Prostate gland (tissue), 2 donors: ENCODE data around the gene ZBTB21. TPM values are rescaled to one million over a fixed set of nuclear protein-coding genes. Genes with fewer than 3 reads are reported as not detected.

Source experiments
- DNase-seq: peaks from one replicate; pipeline ENCODE4 v3.0.0-alpha.2; 2019; ENCODE audit warnings: low spot score
- H3K27ac ChIP-seq, 2 donors: fragments of 200-600 bp; sonication (generic); 2 replicates each; pipeline ENCODE4 v1.5.1; 2017 to 2019
- H3K27me3 ChIP-seq: fragments of 200-600 bp; sonication (generic); replicated peaks from 2 replicates; pipeline ENCODE4 v1.5.1; 2019; ENCODE audit not compliant: insufficient read depth
- H3K36me3 ChIP-seq, 2 donors: fragments of 200-600 bp; sonication (generic); 1 replicate in 1 of 2; 2 replicates in 1 of 2; pipeline versions ENCODE4 v1.5.1 to v1.8.1; 2017 to 2019
- H3K4me1 ChIP-seq: fragments of 200-600 bp; sonication (generic); replicated peaks from 2 replicates; pipeline ENCODE4 v1.5.1; 2019
- H3K4me3 ChIP-seq, 2 donors: fragments of 200-600 bp; sonication (generic); 2 replicates each; pipeline ENCODE4 v1.5.1; 2017 to 2019
- H3K9me3 ChIP-seq: fragments of 200-600 bp; sonication (generic); 2 replicates; pipeline ENCODE4 v1.5.1; 2017
- CTCF ChIP-seq, 4 experiments: fragments of 200-600 bp in 2 of 4; fragments of 450-650 bp in 2 of 4; sonication (generic) in 2 of 4; IDR thresholded peaks; 1 replicate in 3 of 4; 2 replicates in 1 of 4; pipeline ENCODE4 v1.5.1; 2016 to 2019; ENCODE audit warnings: antibody characterized with exemption in 4 of 4, mild to moderate bottlenecking in 2 of 4, moderate library complexity in 2 of 4
- POLR2A ChIP-seq: fragments of 450-650 bp; IDR thresholded peaks from one replicate; pipeline ENCODE4 v1.6.1; 2016; ENCODE audit warnings: antibody characterized with exemption, mild to moderate bottlenecking
- POLR2AphosphoS5 ChIP-seq: sonication (generic); formaldehyde crosslinking; IDR thresholded peaks from one replicate; pipeline ENCODE4 v1.6.1; 2017; ENCODE audit warnings: antibody characterized with exemption
- WGBS: methylation state at CpG from one replicate; pipeline ENCODE4 v1.1.5; 2018; 5-methylcytosine and 5-hydroxymethylcytosine counted together
- intact Hi-C: fragments of 100-400 bp; cut with DNase I; formaldehyde crosslinking; loops from one replicate; pipeline ENCODE4 v1.14.2; 2022
- total RNA-seq, 2 donors: library from RNA; depleted of rRNA; stranded (reverse); fragments of >200 nt; gene quantifications; one replicate each; pipeline ENCODE4 v1.1.0, GENCODE V29; 2016

The ZBTB21 gene
- total RNA-seq, 2 donors from 2014 or later: 12.3 to 13.6 TPM

GRCh38 chr21:42043961-42044360, 33.8 kb upstream of the ZBTB21 start:
- Histone ChIP-seq H3K27me3 (no peaks in the 10 kb centered on the region), H3K4me3 (no peak overlapping the region), H3K36me3 (no peaks in the 10 kb centered on the region), H3K9me3 (no peaks in the 10 kb centered on the region), H3K27ac (no peak overlapping the region), H3K4me1 (no peaks in the 10 kb centered on the region)
- intact Hi-C loops: no loop called here
- WGBS: 96% methylated on average over 17 of the region's 17 CpGs
- TF ChIP-seq CTCF (IDR thresholded peaks at IDR 0.05) (no peak), POLR2A (no peak), POLR2AphosphoS5 (no peak)
- no peak for DNase-seq

GRCh38 chr21:42043201-42043895, 33.2 kb upstream of the ZBTB21 start:
- Histone ChIP-seq H3K36me3 (no peaks in the 10 kb centered on the region), H3K27me3 (no peaks in the 10 kb centered on the region), H3K4me3 (no peak overlapping the region), H3K9me3 (no peaks in the 10 kb centered on the region), H3K27ac (no peak overlapping the region), H3K4me1 (no peaks in the 10 kb centered on the region)
- TF ChIP-seq POLR2A: no peak
- no peak for TF ChIP-seq POLR2AphosphoS5
- no peak for TF ChIP-seq CTCF (IDR thresholded peaks at IDR 0.05)
- intact Hi-C loops: no loop called here
- 86% methylated on average over 16 of the region's 16 CpGs for WGBS
- no peak for DNase-seq

DNA sequence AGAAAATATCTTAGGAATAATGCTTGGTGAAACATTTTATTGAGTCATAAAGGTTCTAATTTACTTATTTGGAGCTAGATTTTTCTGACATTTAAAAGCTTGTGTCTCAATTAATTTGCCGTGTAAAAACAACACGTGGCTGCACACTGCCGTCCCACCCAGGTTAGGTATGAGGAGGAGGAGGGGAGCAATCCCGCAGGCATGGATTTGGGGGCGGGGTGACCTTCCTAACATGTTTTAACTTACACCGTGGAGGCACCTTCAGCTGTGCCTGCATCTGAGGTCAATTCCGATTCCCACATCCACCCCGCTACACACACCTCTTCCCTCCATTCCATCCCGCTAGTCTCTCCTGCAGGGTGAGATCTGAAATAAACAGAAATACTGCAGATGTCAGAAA, 32.5 kb upstream of the ZBTB21 start:
- DNase-seq: no peak
- intact Hi-C loops: no loop called here
- H3K9me3 ChIP-seq: no peaks in the 10 kb centered on the region
- TF ChIP-seq CTCF (IDR thresholded peaks at IDR 0.05) (no peak), POLR2A (no peak), POLR2AphosphoS5 (no peak)
- H3K4me1 ChIP-seq: no peaks in the 10 kb centered on the region
- H3K4me3 ChIP-seq: no peak overlapping the region
- H3K27ac ChIP-seq: no peak overlapping the region
- no peaks in the 10 kb centered on the region for H3K36me3 ChIP-seq
- no peaks in the 10 kb centered on the region for H3K27me3 ChIP-seq
- 48% methylated on average over 9 of the region's 9 CpGs for WGBS

DNA sequence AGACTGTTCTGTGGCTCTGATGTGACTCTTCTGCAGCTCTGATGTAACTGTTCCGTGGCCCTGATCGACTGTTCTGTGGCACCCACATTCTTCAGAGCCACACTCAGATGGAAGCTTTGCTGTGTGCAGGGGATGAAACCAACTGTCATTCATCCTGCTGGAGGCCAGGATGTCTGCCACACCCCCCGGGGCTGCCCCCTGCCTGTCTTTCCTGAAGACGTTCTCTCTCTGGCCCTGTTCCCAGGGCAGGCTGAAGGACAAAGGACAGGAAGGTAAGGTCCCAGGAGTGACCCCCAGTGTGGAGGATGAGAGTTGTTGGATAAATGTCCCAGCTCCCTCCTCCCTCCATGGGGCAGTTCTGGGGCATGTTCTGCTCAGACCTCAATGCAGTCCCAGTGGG, 31.6 kb upstream of the ZBTB21 start:
- Histone ChIP-seq H3K4me1 (no peaks in the 10 kb centered on the region), H3K27ac (no peak overlapping the region), H3K9me3 (no peaks in the 10 kb centered on the region), H3K27me3 (no peaks in the 10 kb centered on the region), H3K4me3 (no peak overlapping the region), H3K36me3 (no peaks in the 10 kb centered on the region)
- no peak for TF ChIP-seq POLR2A
- no peak for TF ChIP-seq POLR2AphosphoS5
- TF ChIP-seq CTCF (IDR thresholded peaks at IDR 0.05): no peak
- DNase-seq: no peak
- intact Hi-C loops: no loop called here
- WGBS: 65% methylated on average over 4 of the region's 4 CpGs

DNA sequence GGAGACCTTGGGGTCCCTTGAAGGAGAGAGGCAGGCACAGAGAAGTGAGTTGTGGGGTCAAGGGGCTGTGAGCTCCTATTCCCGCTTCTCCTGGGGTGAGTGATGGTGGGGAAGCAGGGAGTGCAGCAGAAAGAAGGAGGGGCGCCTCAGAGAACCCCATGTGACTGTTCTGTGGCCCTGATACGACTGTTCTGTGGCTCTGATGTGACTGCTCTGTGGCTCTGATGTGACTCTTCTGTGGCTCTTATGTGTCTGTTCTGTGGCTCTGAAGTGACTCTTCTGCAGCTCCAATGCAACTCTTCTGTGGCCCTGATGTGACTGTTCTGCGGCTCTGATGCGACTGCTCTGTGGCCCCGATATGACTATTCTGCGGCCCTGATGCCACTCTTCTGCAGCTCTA, 31.1 kb upstream of the ZBTB21 start:
- TF ChIP-seq CTCF (IDR thresholded peaks at IDR 0.05) (no peak), POLR2AphosphoS5 (no peak), POLR2A (no peak)
- H3K27me3 ChIP-seq: no peaks in the 10 kb centered on the region
- H3K36me3 ChIP-seq: no peaks in the 10 kb centered on the region
- no peak overlapping the region for H3K4me3 ChIP-seq
- no peaks in the 10 kb centered on the region for H3K4me1 ChIP-seq
- intact Hi-C loops: no loop called here
- WGBS: 96% methylated on average over 7 of the region's 7 CpGs
- DNase-seq: no peak
- no peak overlapping the region for H3K27ac ChIP-seq
- H3K9me3 ChIP-seq: no peaks in the 10 kb centered on the region
